Glutamatergic neuron (in vitro differentiated cells): Measurements from ENCODE around the gene IL16. TPM values are rescaled to one million over a fixed set of nuclear protein-coding genes. Genes with fewer than 3 reads are reported as not detected.

Experiments
- DNase-seq: peaks from one replicate; pipeline ENCODE4 v3.0.0; 2022
- H3K27ac Mint-ChIP-seq: one replicate; pipeline ENCODE4 v1.8.0; 2020; ENCODE audit warnings: mild to moderate bottlenecking, mixed read lengths, inconsistent platforms; ENCODE audit not compliant: unreplicated experiment
- H3K27me3 Mint-ChIP-seq: one replicate; pipeline ENCODE4 v1.8.0; 2020; ENCODE audit warnings: mild to moderate bottlenecking, moderate library complexity, mixed read lengths, inconsistent platforms; ENCODE audit not compliant: unreplicated experiment
- H3K36me3 Mint-ChIP-seq: one replicate; pipeline ENCODE4 v1.8.0; 2020; ENCODE audit warnings: mild to moderate bottlenecking, mixed read lengths, inconsistent platforms; ENCODE audit not compliant: unreplicated experiment
- H3K4me1 Mint-ChIP-seq: one replicate; pipeline ENCODE4 v1.8.0; 2020; ENCODE audit warnings: mild to moderate bottlenecking, low read depth, mixed read lengths, inconsistent platforms; ENCODE audit not compliant: unreplicated experiment
- H3K4me3 Mint-ChIP-seq: one replicate; pipeline ENCODE4 v1.8.0; 2020; ENCODE audit warnings: mild to moderate bottlenecking, mixed read lengths, inconsistent platforms; ENCODE audit not compliant: unreplicated experiment
- H3K9me3 Mint-ChIP-seq: one replicate; pipeline ENCODE4 v1.8.0; 2020; ENCODE audit warnings: mild to moderate bottlenecking, moderate library complexity, mixed read lengths, inconsistent platforms; ENCODE audit not compliant: unreplicated experiment
- total RNA-seq: library from RNA; stranded (reverse); fragmentation: NEBNext Ultra II Directional; extraction: Animal tissue kit (Norgen Biotek cat#: 25700); gene quantifications from one replicate; pipeline ENCODE4 v1.2.1, GENCODE V29; 2021; ENCODE audit not compliant: unreplicated experiment
- TF ChIP-seq, protein P1 (sequence below): fragments of 200-600 bp; sonication (generic); IDR thresholded peaks from one replicate; pipeline ENCODE4 v1.5.0; 2021; ENCODE audit not compliant: partially characterized antibody, unreplicated experiment

IL16 gene
- total RNA-seq, 1 donor from 2014 or later: 0.27 TPM

- Mint-ChIP-seq H3K9me3 (peaks cover 5% of the 10 kb centered on the region), H3K4me1 (no peaks in the 10 kb centered on the region), H3K27me3 (peaks cover 4% of the 10 kb centered on the region), H3K4me3 (no peak overlapping the region), H3K36me3 (peaks cover 17% of the 10 kb centered on the region), H3K27ac (no peak overlapping the region)
- TF ChIP-seq, protein P1, sequence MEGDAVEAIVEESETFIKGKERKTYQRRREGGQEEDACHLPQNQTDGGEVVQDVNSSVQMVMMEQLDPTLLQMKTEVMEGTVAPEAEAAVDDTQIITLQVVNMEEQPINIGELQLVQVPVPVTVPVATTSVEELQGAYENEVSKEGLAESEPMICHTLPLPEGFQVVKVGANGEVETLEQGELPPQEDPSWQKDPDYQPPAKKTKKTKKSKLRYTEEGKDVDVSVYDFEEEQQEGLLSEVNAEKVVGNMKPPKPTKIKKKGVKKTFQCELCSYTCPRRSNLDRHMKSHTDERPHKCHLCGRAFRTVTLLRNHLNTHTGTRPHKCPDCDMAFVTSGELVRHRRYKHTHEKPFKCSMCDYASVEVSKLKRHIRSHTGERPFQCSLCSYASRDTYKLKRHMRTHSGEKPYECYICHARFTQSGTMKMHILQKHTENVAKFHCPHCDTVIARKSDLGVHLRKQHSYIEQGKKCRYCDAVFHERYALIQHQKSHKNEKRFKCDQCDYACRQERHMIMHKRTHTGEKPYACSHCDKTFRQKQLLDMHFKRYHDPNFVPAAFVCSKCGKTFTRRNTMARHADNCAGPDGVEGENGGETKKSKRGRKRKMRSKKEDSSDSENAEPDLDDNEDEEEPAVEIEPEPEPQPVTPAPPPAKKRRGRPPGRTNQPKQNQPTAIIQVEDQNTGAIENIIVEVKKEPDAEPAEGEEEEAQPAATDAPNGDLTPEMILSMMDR: no peak
- DNase-seq: no peak
Measured at GRCh38 chr15:81278306-81279029, 81.8 kb downstream of the IL16 start.

GRCh38 chr15:81279621-81280485, 83.2 kb downstream of the IL16 start:
- DNase-seq: no peak
- peaks cover 4% of the 10 kb centered on the region for H3K27me3 Mint-ChIP-seq
- no peak overlapping the region for H3K27ac Mint-ChIP-seq
- peaks cover 17% of the 10 kb centered on the region for H3K36me3 Mint-ChIP-seq
- no peaks in the 10 kb centered on the region for H3K4me1 Mint-ChIP-seq
- no peak overlapping the region for H3K4me3 Mint-ChIP-seq
- H3K9me3 Mint-ChIP-seq: peaks cover 5% of the 10 kb centered on the region
- TF ChIP-seq, protein P1: no peak

DNA sequence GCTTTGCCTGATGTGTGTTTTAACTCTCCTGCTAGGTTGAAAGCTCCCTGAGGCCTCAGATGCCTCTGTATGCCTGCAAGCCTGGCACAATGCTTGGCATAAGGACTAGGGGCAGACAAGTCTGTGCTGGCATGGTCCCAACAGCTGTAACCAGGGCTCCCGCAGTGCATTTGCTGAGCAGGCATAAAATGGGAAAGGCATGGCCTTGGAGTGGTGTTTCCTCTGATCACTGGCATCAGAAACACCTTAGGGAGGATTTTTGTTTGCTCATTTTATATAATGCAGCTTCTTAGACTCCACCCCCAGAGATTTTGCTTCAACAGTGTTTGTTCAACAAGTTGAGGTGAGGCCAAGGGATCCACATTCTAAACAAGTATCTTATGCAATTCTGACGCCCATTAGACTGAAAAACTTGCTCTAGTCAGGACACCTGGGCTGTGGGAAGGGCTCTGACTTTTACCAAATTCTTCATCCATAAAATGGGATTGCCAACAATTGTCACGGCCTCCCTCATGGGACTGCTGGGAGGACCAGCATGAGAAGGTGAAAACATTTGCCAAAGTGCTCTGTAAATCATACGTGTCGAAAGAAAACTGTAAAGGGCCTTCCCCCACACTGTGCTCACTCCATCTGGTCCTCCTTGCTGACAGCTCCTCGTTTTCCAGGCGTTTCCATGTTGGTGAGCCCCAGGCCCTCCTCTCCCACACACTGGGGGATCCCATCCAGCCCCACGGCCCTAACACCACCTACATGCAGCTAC, 84.2 kb downstream of the IL16 start:
- Mint-ChIP-seq H3K27me3 (peaks cover 4% of the 10 kb centered on the region), H3K4me3 (no peak overlapping the region), H3K9me3 (peaks cover 5% of the 10 kb centered on the region), H3K36me3 (peaks cover 17% of the 10 kb centered on the region), H3K4me1 (no peaks in the 10 kb centered on the region), H3K27ac (no peak overlapping the region)
- TF ChIP-seq, protein P1: no peak
- DNase-seq: no peak

DNA sequence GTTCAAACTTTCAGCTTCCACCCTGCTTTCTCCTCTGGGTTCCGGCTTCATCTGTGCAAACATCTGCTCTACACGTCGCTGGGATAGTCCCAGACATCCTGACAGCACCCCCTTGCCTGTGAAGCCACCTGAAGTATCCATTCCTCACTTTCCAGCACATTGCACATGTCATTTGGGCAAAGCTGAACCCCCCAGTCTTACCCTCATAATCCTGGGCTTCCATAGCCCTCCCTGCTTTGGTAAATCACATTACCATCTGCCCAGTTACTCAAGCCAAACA, 84.7 kb downstream of the IL16 start:
- Mint-ChIP-seq H3K4me3 (no peak overlapping the region), H3K36me3 (peaks cover 17% of the 10 kb centered on the region), H3K27ac (no peak overlapping the region), H3K4me1 (no peaks in the 10 kb centered on the region), H3K27me3 (peaks cover 4% of the 10 kb centered on the region), H3K9me3 (peaks cover 5% of the 10 kb centered on the region)
- no peak for DNase-seq
- TF ChIP-seq, protein P1: no peak
